Mucosa of stomach (tissue), 1 donor: ENCODE measurements around the gene KRT8.
A peak's percentile ranks its signal among the peaks of the same experiment; 100 is the strongest.

Experiments
- H3K27me3 ChIP-seq: one replicate; pipeline ENCODE4 v1.7.0; 2013; ENCODE audit warnings: mild to moderate bottlenecking, low read length; ENCODE audit not compliant: control insufficient read depth, insufficient read depth
- H3K36me3 ChIP-seq: one replicate; pipeline ENCODE4 v1.7.0; 2013; ENCODE audit warnings: low read length; ENCODE audit not compliant: control insufficient read depth, insufficient read depth
- H3K4me1 ChIP-seq: one replicate; pipeline ENCODE4 v1.7.0; 2013; ENCODE audit warnings: mild to moderate bottlenecking, low read length; ENCODE audit not compliant: control insufficient read depth, insufficient read depth
- H3K4me3 ChIP-seq: one replicate; pipeline ENCODE4 v1.7.0; 2013; ENCODE audit warnings: low read length
- H3K9ac ChIP-seq: one replicate; pipeline ENCODE4 v1.7.0; 2013; ENCODE audit warnings: mild to moderate bottlenecking, low read length, moderate library complexity
- H3K9me3 ChIP-seq: one replicate; pipeline ENCODE4 v1.7.0; 2013; ENCODE audit warnings: mild to moderate bottlenecking, low read length, moderate library complexity; ENCODE audit not compliant: control insufficient read depth
- donor health status: Pancreatic carcinoma.

KRT8 gene

DNA sequence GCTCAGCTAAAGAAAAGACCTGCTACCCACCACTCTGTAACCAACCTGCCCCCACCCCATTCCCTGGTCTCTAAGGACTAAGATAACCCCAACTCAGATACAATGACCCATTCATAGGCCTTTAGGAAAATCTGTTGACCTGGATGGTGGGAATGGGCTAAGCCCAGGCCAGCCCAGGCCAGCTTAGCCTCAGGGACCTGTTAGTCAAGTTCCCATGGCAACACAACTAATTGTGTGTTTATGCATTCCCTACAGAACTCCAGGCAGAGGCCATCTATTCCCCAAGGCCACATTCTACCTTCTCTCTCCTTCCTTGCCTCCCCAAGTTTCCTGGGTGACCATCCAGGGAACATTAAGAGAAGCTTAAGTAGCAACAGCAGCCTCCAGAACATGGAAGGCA is 16.1 kb upstream of the KRT8 start:
- Histone ChIP-seq H3K9ac (no peak overlapping the region), H3K36me3 (no peaks in the 10 kb centered on the region), H3K4me1 (peaks cover 24% of the 10 kb centered on the region), H3K27me3 (no peaks in the 10 kb centered on the region), H3K9me3 (no peaks in the 10 kb centered on the region), H3K4me3 (no peak overlapping the region)

DNA sequence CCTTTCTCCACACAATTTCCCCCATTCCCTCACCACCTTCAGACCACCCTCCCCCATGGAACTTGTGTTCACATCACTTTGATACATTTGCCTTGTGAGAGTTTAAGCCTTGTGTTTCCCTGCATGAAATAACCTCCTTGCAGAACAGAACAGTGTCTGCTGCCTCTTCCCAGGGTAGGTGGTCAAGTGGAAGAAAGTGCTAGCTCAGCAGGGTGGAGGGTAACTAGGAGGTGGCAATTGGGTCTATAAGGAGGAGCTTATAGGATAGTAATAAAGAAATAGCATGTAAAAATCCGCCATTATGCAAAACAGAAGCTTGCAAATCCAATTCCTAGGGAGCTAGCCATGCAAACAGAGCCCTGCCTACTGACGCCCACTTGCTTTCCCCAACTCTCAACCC is 13.9 kb upstream of the KRT8 start:
- Histone ChIP-seq H3K27me3 (no peaks in the 10 kb centered on the region), H3K4me1 (peaks cover 28% of the 10 kb centered on the region), H3K9ac (no peak overlapping the region), H3K9me3 (no peaks in the 10 kb centered on the region), H3K4me3 (no peak overlapping the region), H3K36me3 (no peaks in the 10 kb centered on the region)

DNA sequence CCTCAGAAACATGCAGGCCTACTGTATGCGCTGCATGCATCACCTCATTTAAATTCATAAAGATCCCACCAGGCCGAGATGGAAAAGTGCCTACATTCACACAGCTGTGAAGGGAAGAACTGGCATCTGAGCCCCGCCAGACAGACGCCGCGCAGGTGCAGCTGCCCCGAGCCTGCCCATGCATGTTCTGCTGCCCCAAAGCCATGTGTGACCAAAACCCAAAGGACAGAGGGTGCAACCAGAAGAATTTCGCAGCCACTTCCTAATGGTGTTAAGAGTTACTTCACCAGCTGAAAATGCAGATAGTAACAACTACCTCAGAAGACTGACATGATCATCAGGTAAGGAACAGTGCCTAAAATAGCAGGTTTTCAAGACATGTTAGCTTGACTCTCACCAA is 13.5 kb upstream of the KRT8 start:
- Histone ChIP-seq H3K9ac (no peak overlapping the region), H3K27me3 (no peaks in the 10 kb centered on the region)

DNA sequence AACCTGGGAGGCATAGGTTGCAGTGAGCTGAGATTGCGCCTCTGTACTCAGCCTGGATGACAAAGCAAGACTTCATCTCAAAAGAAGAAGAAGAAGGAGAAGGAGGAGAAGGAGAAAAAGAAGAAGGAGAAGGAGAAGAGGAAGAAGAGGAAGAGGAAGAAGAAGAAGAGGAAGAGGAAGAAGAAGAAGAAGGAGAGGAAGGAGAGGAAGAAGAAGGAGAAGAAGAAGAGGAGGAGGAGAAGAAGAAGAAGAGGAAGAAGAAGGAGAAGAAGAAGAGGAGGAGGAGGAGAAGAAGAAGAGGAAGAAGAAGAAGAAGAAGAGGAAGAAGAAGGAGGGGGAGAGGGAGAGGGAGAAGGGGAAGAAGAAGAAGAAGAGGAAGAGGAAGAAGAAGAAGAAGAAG is 12.9 kb upstream of the KRT8 start:
- Histone ChIP-seq H3K27me3 (no peaks in the 10 kb centered on the region), H3K4me3 (no peak overlapping the region), H3K4me1 (peaks cover 37% of the 10 kb centered on the region), H3K9ac (no peak overlapping the region), H3K36me3 (no peaks in the 10 kb centered on the region), H3K9me3 (no peaks in the 10 kb centered on the region)

More for the DNA sequence above, 13.5 kb upstream of the KRT8 start:
- Histone ChIP-seq H3K4me3 (no peak overlapping the region), H3K4me1 (peaks cover 32% of the 10 kb centered on the region), H3K36me3 (no peaks in the 10 kb centered on the region), H3K9me3 (no peaks in the 10 kb centered on the region)

DNA sequence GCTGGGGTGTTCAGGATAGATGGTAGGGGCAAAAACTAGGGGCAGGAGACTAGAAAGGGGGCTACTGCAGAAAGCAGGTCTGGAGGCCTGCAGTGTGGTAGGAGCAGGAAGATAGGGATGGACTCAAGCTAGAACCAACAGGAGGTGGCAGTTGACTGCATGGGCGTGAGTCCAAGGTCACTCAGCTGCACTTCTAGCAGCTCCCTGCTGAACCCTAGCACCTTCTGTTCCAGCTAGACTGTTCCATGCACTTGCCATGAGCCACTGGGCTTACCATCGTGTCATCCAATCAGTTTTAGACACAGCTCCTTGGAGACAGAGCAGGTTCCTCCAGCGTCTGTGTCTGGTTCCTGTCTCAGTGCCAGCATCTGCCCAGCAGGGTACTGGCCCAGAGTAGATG is 11.3 kb upstream of the KRT8 start:
- no peaks in the 10 kb centered on the region for H3K36me3 ChIP-seq
- H3K4me1 ChIP-seq: peaks cover 43% of the 10 kb centered on the region
- no peaks in the 10 kb centered on the region for H3K27me3 ChIP-seq
- no peaks in the 10 kb centered on the region for H3K9me3 ChIP-seq
- H3K9ac ChIP-seq: no peak overlapping the region
- peak overlapping the region; percentile 6 for H3K4me3 ChIP-seq

DNA sequence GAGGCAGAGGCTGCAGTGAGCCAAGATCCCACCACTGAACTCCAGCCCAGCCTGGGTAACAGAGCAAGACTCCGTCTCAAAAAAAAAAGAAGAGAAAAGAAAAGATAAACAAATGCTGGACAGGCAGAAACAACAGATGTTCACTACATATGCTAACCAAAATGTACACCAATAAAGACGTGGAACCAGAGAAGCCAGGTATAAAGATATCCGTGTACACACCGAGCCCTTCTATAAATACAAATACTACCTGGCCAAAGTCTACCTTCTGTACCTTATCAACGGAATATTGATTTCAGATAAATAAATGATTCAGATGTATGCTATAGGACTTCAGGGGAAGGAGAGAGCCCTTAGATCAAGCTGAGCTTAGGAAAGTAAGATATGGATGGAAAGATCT is 10.8 kb upstream of the KRT8 start:
- H3K9ac ChIP-seq: no peak overlapping the region
- H3K27me3 ChIP-seq: no peaks in the 10 kb centered on the region
- peaks cover 43% of the 10 kb centered on the region for H3K4me1 ChIP-seq
- H3K9me3 ChIP-seq: no peaks in the 10 kb centered on the region
- peak overlapping the region; percentile 6 for H3K4me3 ChIP-seq
- no peaks in the 10 kb centered on the region for H3K36me3 ChIP-seq

DNA sequence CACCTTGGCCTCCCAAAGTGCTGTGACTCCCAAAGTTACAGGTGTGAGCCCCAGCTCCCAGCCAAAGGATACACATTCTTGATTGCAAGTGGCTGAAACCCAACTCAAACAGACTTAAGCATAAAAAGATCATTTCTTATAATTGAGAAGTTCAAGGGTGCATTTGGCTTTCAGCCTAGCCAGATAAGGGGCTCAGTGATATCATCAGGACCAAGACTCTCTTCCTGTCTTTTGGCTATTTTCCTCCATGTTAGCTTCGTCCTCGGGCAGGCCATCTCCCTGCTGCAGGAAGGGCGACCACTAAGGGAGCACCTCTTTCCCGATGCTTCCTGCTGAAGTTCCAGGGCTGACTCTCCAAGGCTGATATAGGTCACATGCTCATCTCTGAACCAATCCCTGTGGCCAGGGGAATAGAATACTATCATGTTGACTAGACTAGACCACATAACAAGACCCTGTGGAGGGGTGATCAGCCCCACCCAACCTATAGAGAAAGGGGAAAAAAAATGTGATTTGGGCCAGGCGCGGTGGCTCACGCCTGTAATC is 9.8 kb upstream of the KRT8 start:
- Histone ChIP-seq H3K36me3 (no peaks in the 10 kb centered on the region), H3K9ac (no peak overlapping the region), H3K4me3 (no peak overlapping the region), H3K9me3 (no peaks in the 10 kb centered on the region), H3K27me3 (no peaks in the 10 kb centered on the region), H3K4me1 (peaks cover 43% of the 10 kb centered on the region)

DNA sequence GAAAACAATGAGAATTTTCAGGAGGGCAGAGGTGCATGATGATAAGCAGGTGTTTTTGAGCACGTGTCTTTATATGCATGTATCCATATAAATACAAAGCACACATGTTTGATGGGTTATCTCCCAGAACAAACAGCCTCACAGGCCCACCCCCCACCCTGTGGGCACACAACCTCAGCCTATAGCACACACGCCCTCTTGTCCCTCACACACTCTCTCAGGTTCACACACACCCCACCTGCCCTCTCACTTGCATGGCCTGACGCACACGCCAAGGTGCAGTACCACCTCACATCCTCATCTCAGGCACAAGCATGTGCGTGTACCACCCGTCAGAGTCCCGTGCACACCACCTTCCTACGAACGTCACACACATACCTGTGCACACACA is 8.6 kb upstream of the KRT8 start:
- Histone ChIP-seq H3K36me3 (no peaks in the 10 kb centered on the region), H3K9me3 (no peaks in the 10 kb centered on the region), H3K4me3 (no peak overlapping the region), H3K9ac (no peak overlapping the region), H3K27me3 (no peaks in the 10 kb centered on the region), H3K4me1 (peaks cover 51% of the 10 kb centered on the region)

DNA sequence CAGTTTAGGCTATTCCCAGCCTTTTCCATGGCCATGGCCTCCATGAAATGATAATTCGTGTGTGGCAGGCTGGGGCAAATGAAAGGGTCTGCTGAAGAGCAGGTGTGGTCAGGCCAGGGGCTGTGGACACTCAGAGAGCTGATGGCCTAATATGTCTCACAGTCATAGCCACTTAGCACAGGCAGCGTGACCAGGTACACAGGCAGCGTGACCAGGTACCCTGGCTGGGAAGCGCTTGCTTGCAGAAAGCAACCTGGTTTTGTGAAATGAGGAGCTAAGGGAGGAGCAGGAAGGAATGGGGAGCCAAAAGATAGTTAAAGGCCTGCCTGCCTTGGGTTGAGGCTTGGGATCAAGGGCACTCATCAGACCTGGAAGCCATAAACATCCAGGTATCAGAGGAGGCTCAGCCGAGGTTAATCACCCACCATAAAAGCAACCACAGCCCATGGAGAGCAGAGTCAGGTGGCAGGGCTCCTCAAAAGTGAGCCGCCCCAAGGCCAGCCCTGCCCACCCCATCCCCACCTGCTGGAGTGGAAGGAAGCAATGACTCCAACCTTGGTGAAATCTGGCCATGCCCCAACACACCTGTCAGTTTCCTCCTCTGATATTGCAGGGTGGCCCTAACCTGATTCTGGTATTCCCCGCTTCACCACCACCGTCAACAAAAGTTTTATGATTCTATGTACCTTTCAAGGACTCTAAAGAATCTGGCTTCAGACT is 8.0 kb upstream of the KRT8 start:
- Histone ChIP-seq H3K9me3 (no peaks in the 10 kb centered on the region), H3K36me3 (no peaks in the 10 kb centered on the region), H3K4me1 (peaks cover 56% of the 10 kb centered on the region), H3K27me3 (no peaks in the 10 kb centered on the region), H3K4me3 (no peak overlapping the region), H3K9ac (no peak overlapping the region)

DNA sequence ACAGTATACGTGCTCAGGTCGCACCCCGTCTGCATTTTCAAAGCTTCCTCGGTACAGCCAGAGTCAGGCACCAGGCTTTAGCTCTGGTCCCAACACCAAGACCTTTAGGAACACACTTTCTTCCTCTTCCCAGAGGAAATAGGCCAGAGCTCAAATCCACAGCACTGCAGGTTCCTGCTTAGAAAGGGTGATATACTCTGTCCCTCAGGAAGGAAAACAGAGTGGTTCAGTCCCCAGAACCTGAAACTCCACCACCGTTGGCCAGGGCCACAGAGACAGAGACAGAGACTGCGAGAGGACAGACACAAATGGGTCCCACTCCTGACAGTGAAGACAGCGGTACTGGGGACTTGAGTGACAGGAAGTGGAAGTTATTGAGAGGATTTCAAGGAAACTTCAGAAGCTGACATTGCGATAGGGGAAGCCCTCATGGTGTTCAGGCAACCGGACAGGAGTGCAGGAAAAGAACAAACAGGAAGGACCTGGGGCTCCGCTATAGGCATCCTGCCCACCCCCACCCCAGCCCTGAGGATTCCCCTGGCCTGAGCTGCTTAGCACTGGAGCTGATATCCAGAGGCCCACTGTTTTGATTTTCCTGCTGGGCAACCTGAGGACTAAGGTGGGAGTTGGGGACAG is 5.5 kb upstream of the KRT8 start:
- Histone ChIP-seq H3K4me3 (no peak overlapping the region), H3K9ac (no peak overlapping the region), H3K27me3 (no peaks in the 10 kb centered on the region), H3K36me3 (no peaks in the 10 kb centered on the region), H3K9me3 (no peaks in the 10 kb centered on the region), H3K4me1 (peaks cover 65% of the 10 kb centered on the region)

DNA sequence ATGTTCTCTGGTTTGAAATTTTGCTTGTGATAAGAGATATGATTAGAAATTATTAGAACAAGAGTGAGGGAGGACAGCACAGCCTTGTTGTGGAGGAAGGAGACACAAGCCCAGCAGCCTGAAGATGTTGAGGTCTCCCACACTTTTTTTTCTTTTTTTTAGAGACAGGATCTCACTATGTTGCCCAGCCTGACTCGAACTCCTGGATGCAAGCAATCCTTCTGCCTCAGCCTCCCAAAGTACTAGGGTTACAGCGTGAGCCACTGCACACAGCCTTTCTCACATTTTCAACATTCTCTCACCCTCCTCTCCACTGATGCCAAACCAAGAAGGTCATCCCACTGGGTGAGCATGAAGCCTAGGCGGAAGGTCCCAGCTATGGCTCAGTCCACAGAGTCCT is 4.9 kb upstream of the KRT8 start:
- H3K27me3 ChIP-seq: no peaks in the 10 kb centered on the region
- H3K4me3 ChIP-seq: no peak overlapping the region
- no peak overlapping the region for H3K9ac ChIP-seq
- no peaks in the 10 kb centered on the region for H3K9me3 ChIP-seq
- H3K4me1 ChIP-seq: peaks cover 62% of the 10 kb centered on the region
- H3K36me3 ChIP-seq: no peaks in the 10 kb centered on the region

DNA sequence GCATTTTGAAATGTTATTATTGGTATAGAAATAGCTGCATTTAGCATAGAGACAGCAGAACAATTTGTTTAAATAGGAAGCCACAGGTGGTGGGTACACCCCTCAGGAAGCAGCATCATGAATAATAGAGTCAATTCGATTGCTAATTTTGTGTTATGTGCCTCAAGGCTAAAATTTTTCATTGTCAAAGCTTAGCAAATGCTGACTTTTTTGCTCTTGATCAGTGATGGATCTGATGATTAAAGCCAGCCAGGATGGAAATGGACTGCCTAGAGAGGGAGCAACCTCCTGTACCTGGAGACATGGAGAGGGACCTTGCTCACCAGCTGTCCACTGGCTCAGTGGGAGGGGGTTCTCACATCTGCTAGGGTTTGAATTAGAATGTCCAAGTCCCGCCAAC is 4.5 kb upstream of the KRT8 start:
- Histone ChIP-seq H3K9ac (no peak overlapping the region), H3K27me3 (no peaks in the 10 kb centered on the region), H3K36me3 (peaks cover under 1% of the 10 kb centered on the region), H3K4me3 (no peak overlapping the region), H3K9me3 (no peaks in the 10 kb centered on the region), H3K4me1 (peaks cover 58% of the 10 kb centered on the region)
